Activated naive CD8-positive, alpha-beta T cell treated with anti-CD3 and anti-CD28 coated beads, Interleukin-2, amount 10 ng/mL, durations not matched to agents 7 days and 5 days (primary cell): ENCODE results near the gene BCAS3. TPM values are rescaled to one million over a fixed set of nuclear protein-coding genes. Genes with fewer than 3 reads are reported as not detected.

ENCODE experiments used
- ATAC-seq: fragments of 150-1000 bp; cut with Tn5 transposase; one replicate; pipeline ENCODE4 v1.10.0; 2021; ENCODE audit warnings: low read depth, moderate library complexity
- POLR2A ChIA-PET: fragments of 350-600 bp; sonication (Branson Sonifier 250); formaldehyde crosslinking; loops from one replicate; lab custom pipeline; 2021; ENCODE audit warnings: antibody characterized with exemption; lab: Charles Lee
- DNase-seq: peaks from one replicate; pipeline ENCODE4 v3.0.0; 2021
- H3K27ac Mint-ChIP-seq: one replicate; pipeline ENCODE4 v1.8.0; 2022; ENCODE audit warnings: mild to moderate bottlenecking, mixed read lengths
- H3K27me3 Mint-ChIP-seq: one replicate; pipeline ENCODE4 v1.8.0; 2022; ENCODE audit warnings: mild to moderate bottlenecking, moderate library complexity, mixed read lengths
- H3K36me3 Mint-ChIP-seq: one replicate; pipeline ENCODE4 v1.8.0; 2021; ENCODE audit warnings: mild to moderate bottlenecking, mixed read lengths
- H3K4me1 Mint-ChIP-seq: one replicate; pipeline ENCODE4 v1.8.0; 2021; ENCODE audit warnings: mixed read lengths
- H3K4me3 Mint-ChIP-seq: one replicate; pipeline ENCODE4 v1.8.0; 2022; ENCODE audit warnings: mild to moderate bottlenecking, moderate library complexity, mixed read lengths
- H3K9me3 Mint-ChIP-seq: one replicate; pipeline ENCODE4 v1.8.0; 2021; ENCODE audit warnings: mixed read lengths
- total RNA-seq, 2 experiments: library from RNA; stranded (reverse); gene quantifications; one replicate each; pipeline ENCODE4 v1.2.3, GENCODE V29; 2021

Gene BCAS3
- total RNA-seq, 2 experiments from 2014 or later = 21.6 to 27.3 TPM

- H3K36me3 Mint-ChIP-seq = peaks cover 3% of the 10 kb centered on the region
Observed at GRCh38 chr17:60680754-60681153, 3.1 kb downstream of the BCAS3 start.

DNA sequence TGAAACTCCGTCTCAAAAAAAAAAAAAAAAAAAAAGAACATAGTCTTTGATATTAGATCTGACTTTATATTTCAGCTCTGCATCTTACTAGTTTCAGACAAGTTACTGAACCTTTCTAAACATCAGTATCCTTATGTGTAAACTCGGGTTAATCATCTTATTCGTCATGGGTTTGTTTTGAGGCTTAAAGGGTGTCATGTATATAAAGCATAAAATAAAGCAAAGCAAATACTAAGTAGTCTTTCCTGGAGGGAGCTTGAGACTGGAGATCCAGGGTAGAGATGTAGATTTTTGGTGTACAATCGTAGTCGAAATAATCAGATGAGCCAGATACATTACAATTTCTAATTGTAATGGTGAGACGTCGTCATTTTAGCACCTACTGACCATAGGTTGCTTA, 7.8 kb downstream of the BCAS3 start:
- Mint-ChIP-seq H3K4me3 (no peak overlapping the region), H3K27ac (no peak overlapping the region), H3K4me1 (no peaks in the 10 kb centered on the region), H3K9me3 (no peaks in the 10 kb centered on the region), H3K27me3 (no peaks in the 10 kb centered on the region), H3K36me3 (peaks cover 3% of the 10 kb centered on the region)
- DNase-seq (no peak), ATAC-seq (no peak)
- POLR2A ChIA-PET = no interaction called here

More at GRCh38 chr17:60680754-60681153, 3.1 kb downstream of the BCAS3 start:
- H3K4me3 Mint-ChIP-seq = no peak overlapping the region
- POLR2A ChIA-PET = no interaction called here
- no peaks in the 10 kb centered on the region for H3K27me3 Mint-ChIP-seq
- no peak for DNase-seq
- peaks cover 14% of the 10 kb centered on the region for H3K4me1 Mint-ChIP-seq
- no peaks in the 10 kb centered on the region for H3K9me3 Mint-ChIP-seq
- no peak for ATAC-seq
- H3K27ac Mint-ChIP-seq = no peak overlapping the region

DNA sequence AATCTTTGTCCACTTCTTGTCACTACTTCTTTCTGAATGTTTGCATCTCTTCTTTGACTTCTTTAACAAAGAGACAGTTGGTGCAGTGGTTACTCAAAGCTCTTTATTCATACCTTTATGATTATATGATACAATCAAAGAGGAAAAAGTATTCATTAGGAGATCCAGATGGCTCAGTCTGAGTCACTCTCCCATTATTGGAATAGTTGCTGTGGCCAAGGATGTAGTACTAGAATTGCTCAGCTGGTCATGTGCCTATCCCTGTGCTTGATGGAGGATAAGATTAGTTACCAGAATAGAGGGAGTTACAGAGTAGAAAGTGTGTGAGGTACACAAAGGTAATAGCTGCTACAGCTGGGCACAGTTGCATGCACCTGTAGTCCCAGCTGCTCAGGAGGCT, 18.3 kb downstream of the BCAS3 start:
- no peak overlapping the region for H3K27ac Mint-ChIP-seq
- H3K4me3 Mint-ChIP-seq = no peak overlapping the region
- POLR2A ChIA-PET = no interaction called here
- no peak for DNase-seq
- H3K36me3 Mint-ChIP-seq = peaks cover 1% of the 10 kb centered on the region
- peaks cover 4% of the 10 kb centered on the region for H3K4me1 Mint-ChIP-seq
- no peaks in the 10 kb centered on the region for H3K27me3 Mint-ChIP-seq
- no peak for ATAC-seq
- no peaks in the 10 kb centered on the region for H3K9me3 Mint-ChIP-seq

DNA sequence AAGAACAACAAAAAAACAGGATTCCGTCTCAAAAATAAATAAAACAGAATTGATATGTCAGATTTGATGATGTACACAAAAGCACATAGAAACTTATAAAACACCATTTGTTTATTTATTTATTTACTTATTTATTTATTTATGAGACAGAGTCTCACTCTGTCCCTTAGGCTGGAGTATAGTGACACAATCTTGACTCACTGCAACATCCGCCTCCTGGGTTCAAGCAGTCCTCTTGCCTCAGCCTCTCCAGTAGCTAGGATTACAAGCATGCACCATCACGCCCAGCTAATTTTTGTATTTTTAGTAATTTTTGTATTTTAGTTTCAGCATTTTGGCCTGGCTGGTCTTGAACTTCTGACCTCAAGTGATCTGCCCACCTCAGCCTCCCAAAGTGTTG, 21.4 kb downstream of the BCAS3 start:
- H3K36me3 Mint-ChIP-seq = peaks cover 1% of the 10 kb centered on the region
- no peak overlapping the region for H3K27ac Mint-ChIP-seq
- POLR2A ChIA-PET = no interaction called here
- H3K9me3 Mint-ChIP-seq = no peaks in the 10 kb centered on the region
- H3K4me1 Mint-ChIP-seq = peaks cover 2% of the 10 kb centered on the region
- no peak for DNase-seq
- no peaks in the 10 kb centered on the region for H3K27me3 Mint-ChIP-seq
- no peak for ATAC-seq
- H3K4me3 Mint-ChIP-seq = no peak overlapping the region

DNA sequence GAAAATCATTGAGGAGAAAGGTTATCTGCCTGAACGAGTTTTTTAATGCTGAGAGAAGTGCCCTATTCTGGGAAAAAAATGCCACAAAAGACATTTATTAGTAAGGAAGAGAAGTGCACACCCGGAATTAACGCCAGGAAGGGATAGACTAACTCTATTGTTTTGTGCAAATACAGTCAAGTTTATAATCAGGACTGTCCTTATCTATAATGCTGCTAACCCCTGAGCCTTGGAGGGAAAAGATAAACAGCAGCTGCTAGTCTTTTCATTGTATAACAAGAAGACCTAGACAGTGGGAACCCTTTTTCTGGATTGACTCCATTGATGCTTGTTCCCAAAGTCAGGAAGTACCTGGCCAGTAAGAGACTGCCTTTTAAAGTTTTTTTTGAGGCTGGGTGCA, 26.5 kb downstream of the BCAS3 start:
- Mint-ChIP-seq H3K4me1 (no peaks in the 10 kb centered on the region), H3K4me3 (no peak overlapping the region), H3K27me3 (no peaks in the 10 kb centered on the region), H3K9me3 (no peaks in the 10 kb centered on the region), H3K27ac (no peak overlapping the region), H3K36me3 (no peaks in the 10 kb centered on the region)
- ATAC-seq (no peak), DNase-seq (no peak)
- POLR2A ChIA-PET = no interaction called here

- DNase-seq = no peak
- Mint-ChIP-seq H3K36me3 (peaks cover 2% of the 10 kb centered on the region), H3K4me1 (no peaks in the 10 kb centered on the region), H3K27ac (no peak overlapping the region), H3K27me3 (no peaks in the 10 kb centered on the region), H3K4me3 (no peak overlapping the region), H3K9me3 (no peaks in the 10 kb centered on the region)
- POLR2A ChIA-PET = no interaction called here
- no peak for ATAC-seq
Observed at GRCh38 chr17:60712675-60713074, 35.0 kb downstream of the BCAS3 start.

- Mint-ChIP-seq H3K27me3 (no peaks in the 10 kb centered on the region), H3K9me3 (no peaks in the 10 kb centered on the region), H3K4me1 (no peaks in the 10 kb centered on the region), H3K4me3 (no peak overlapping the region), H3K27ac (no peak overlapping the region), H3K36me3 (peaks cover 2% of the 10 kb centered on the region)
- DNase-seq (no peak), ATAC-seq (no peak)
- POLR2A ChIA-PET = no interaction called here
Observed at GRCh38 chr17:60713608-60714007, 36.0 kb downstream of the BCAS3 start.

GRCh38 chr17:60716766-60717165, 39.1 kb downstream of the BCAS3 start:
- peaks cover 4% of the 10 kb centered on the region for H3K4me1 Mint-ChIP-seq
- POLR2A ChIA-PET = no interaction called here
- no peak for ATAC-seq
- peaks cover 2% of the 10 kb centered on the region for H3K36me3 Mint-ChIP-seq
- H3K27me3 Mint-ChIP-seq = no peaks in the 10 kb centered on the region
- H3K27ac Mint-ChIP-seq = no peak overlapping the region
- no peaks in the 10 kb centered on the region for H3K9me3 Mint-ChIP-seq
- no peak overlapping the region for H3K4me3 Mint-ChIP-seq
- no peak for DNase-seq

DNA sequence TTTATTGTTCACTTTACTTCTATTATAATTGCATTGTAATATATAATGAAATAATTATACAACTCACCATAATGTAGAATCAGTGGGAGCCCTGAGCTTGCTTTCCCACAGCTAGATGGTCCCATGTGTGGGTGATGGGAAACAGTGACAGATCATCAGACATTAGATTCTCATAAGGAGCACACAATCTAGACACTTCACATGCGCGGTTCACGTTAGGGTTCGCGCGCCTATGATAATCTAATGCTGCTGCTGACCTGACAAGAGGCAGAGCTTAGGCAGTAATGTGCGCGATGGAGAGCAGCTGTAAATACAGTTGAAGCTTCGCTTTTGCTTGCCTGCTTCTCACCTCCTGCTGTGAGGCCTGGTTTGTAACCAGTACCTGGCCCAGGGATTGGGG, 40.2 kb downstream of the BCAS3 start:
- POLR2A ChIA-PET = no interaction called here
- no peak for ATAC-seq
- no peak overlapping the region for H3K27ac Mint-ChIP-seq

GRCh38 chr17:60720763-60721531, 43.3 kb downstream of the BCAS3 start:
- no peak for DNase-seq
- H3K36me3 Mint-ChIP-seq = no peaks in the 10 kb centered on the region
- ATAC-seq = peak; percentile 45
- H3K27me3 Mint-ChIP-seq = no peaks in the 10 kb centered on the region
- peaks cover 4% of the 10 kb centered on the region for H3K4me1 Mint-ChIP-seq
- H3K4me3 Mint-ChIP-seq = no peak overlapping the region
- H3K27ac Mint-ChIP-seq = no peak overlapping the region
- POLR2A ChIA-PET = no interaction called here
- no peaks in the 10 kb centered on the region for H3K9me3 Mint-ChIP-seq

More for the DNA sequence above, 40.2 kb downstream of the BCAS3 start:
- peaks cover 4% of the 10 kb centered on the region for H3K4me1 Mint-ChIP-seq
- DNase-seq = no peak
- no peaks in the 10 kb centered on the region for H3K9me3 Mint-ChIP-seq
- no peaks in the 10 kb centered on the region for H3K36me3 Mint-ChIP-seq
- H3K27me3 Mint-ChIP-seq = no peaks in the 10 kb centered on the region
- H3K4me3 Mint-ChIP-seq = no peak overlapping the region

DNA sequence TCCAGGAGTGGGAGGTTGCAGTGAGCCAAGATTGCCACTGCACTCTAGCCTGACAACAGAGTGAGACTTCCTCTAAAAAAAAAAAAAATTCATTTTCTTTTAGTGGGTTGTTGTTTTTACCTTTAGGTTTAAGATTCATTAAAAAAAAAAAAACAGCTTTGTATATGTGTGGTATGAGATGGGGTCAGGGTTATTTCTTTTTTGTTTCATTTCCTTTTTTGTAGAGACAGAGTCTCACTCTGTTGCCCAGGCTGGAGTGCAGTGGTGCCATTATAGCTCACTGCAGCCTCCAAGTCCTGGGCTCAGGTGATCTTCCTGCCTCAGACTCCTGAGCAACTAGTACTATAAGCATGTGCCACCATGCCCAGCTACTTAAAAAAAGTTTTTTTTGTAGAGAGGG, 47.0 kb downstream of the BCAS3 start:
- ATAC-seq (no peak), DNase-seq (no peak)
- Mint-ChIP-seq H3K4me3 (no peak overlapping the region), H3K27me3 (no peaks in the 10 kb centered on the region), H3K9me3 (no peaks in the 10 kb centered on the region), H3K4me1 (peaks cover 4% of the 10 kb centered on the region), H3K36me3 (no peaks in the 10 kb centered on the region), H3K27ac (no peak overlapping the region)
- POLR2A ChIA-PET = no interaction called here

- DNase-seq = no peak
- no peaks in the 10 kb centered on the region for H3K9me3 Mint-ChIP-seq
- H3K27ac Mint-ChIP-seq = no peak overlapping the region
- no peaks in the 10 kb centered on the region for H3K27me3 Mint-ChIP-seq
- POLR2A ChIA-PET = no interaction called here
- H3K4me1 Mint-ChIP-seq = no peaks in the 10 kb centered on the region
- no peak for ATAC-seq
- H3K36me3 Mint-ChIP-seq = no peaks in the 10 kb centered on the region
- no peak overlapping the region for H3K4me3 Mint-ChIP-seq
Observed at GRCh38 chr17:60729854-60730253, 52.2 kb downstream of the BCAS3 start.

- no peaks in the 10 kb centered on the region for H3K27me3 Mint-ChIP-seq
- POLR2A ChIA-PET = no interaction called here
- no peak for ATAC-seq
- H3K27ac Mint-ChIP-seq = no peak overlapping the region
- no peak for DNase-seq
- no peak overlapping the region for H3K4me3 Mint-ChIP-seq
- no peaks in the 10 kb centered on the region for H3K9me3 Mint-ChIP-seq
- H3K4me1 Mint-ChIP-seq = no peaks in the 10 kb centered on the region
- no peaks in the 10 kb centered on the region for H3K36me3 Mint-ChIP-seq
Observed at GRCh38 chr17:60730273-60730672, 52.6 kb downstream of the BCAS3 start.

- Mint-ChIP-seq H3K36me3 (no peaks in the 10 kb centered on the region), H3K27me3 (no peaks in the 10 kb centered on the region), H3K9me3 (no peaks in the 10 kb centered on the region), H3K27ac (no peak overlapping the region), H3K4me3 (no peak overlapping the region), H3K4me1 (no peaks in the 10 kb centered on the region)
- DNase-seq = no peak
- no peak for ATAC-seq
- POLR2A ChIA-PET = no interaction called here
Observed at GRCh38 chr17:60738287-60738686, 60.6 kb downstream of the BCAS3 start.
